Hematopoietic multipotent progenitor cell treated with erythropoietin and hydrocortisone succinate and interleukin-3 and kit ligand, for 17 days (in vitro differentiated cells): ENCODE results near the gene PI4K2B.
"Not testable (repeated sequence)": the region's sequence is repeated elsewhere in the genome, so short reads cannot be mapped to it uniquely, and the experiment has no call there.

ENCODE experiments used
- DNase-seq: peaks from one replicate; pipeline ENCODE4 v3.0.0-alpha.2; 2015; ENCODE audit warnings: low spot score

The PI4K2B gene

DNA sequence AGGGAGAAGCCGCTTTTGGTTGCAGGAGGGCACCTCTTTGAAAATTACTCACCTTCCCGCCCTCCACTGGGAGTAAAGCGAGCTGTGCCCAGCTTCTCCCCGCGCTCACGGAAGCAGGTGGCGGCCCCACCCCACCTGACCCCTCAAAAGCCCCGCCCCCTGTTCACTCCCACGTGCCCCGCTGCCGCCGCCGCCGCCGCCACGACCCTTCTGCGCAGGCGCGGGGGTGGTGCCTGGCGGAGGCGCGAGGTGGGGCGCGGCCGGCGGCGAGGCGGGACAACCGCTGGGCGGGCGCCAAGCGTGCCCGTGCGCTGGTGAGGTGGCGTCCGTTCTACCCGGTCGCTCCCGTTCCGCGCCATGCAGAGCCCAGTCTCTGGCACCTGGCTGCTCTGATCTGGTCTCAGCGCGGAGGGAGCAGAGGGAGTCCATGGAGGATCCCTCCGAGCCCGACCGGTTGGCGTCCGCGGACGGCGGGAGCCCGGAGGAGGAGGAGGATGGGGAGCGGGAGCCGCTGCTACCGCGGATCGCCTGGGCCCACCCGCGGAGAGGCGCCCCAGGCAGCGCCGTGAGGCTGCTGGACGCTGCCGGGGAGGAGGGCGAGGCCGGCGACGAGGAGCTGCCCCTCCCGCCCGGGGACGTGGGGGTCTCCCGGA is at the start of gene PI4K2B:
Gene PI4K2B, plus strand, starts transcription at position 297 of the 653 bp plus-strand sequence. Its CDS starts 131 bp downstream, at position 428.
- peak; percentile 91 for DNase-seq

DNA sequence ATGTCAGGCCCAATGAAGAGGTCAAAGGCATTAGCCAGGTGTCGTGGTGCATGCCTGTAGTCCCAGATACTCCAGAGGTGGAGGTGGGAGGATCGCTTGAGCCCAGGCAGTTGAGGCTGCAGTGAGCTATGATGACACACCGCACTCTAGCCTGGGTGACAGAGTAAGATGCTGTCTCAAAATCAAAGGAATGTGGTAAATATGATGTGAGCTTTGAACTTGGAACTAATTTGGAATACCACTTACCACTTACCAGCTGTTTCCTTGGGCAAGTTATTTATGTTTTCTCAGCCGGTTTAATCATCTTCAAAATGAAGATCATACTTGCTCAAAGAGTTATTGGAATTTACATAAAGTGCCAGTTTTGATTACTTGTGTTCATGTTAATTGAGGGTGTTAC is 49.8 kb upstream of the PI4K2B start:
- no peak for DNase-seq

DNA sequence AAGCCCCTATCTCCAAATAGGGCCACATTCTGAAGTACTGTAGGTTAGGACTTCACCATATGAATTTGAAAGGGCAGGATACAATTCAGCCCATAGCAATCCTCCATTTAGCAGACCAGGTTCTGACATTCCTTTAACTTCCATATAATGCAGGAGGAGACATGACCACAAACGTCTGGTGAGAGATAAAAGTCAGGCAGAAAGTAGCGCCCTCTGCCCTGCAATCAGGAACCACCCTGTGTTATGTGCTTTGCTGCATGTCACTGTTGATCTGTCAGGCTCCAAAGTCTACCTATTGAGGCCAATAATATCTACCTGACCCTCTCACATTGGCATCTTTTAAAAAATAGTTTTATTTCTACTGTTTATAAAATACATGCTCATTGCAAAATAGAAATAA is 43.4 kb upstream of the PI4K2B start:
- DNase-seq, result no peak

DNA sequence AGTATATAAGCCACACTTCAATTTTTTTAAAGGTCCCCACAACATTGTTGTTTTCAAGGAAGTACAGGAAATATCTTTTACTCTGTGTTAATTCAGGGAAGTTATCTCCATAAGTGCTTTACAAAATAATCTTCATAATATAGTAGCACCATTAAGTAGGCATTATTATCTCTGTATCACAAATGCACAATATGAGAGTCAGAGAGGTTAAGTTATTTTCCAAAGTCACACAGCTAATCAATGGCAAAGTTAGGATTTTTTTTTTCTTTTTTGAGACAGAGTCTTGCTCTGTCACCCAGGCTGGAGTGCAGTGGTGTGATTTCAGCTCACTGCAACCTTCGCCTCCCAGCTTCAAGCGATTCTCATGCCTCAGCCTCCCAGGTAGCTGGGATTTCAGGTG is 35.1 kb upstream of the PI4K2B start:
- DNase-seq, result no peak

DNA sequence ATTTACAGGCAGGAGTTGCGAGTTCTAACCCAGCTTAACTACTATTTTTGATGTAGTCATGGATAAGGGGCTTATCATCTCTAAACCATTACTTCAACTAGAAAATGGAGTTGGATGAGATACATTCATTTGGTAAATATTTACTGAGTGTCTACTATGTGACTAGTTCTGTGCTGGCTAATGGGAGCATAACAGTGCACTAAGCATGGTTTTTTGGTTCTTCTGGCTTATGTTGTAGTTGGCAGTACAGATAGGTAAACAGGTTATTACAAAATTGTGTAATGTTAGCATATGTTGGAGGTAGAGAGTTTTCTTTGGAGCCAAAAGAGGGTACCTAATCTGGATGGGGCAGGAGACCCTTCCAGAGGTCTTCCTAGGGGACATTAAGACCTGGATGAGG is 25.8 kb upstream of the PI4K2B start:
- DNase-seq, result no peak

DNA sequence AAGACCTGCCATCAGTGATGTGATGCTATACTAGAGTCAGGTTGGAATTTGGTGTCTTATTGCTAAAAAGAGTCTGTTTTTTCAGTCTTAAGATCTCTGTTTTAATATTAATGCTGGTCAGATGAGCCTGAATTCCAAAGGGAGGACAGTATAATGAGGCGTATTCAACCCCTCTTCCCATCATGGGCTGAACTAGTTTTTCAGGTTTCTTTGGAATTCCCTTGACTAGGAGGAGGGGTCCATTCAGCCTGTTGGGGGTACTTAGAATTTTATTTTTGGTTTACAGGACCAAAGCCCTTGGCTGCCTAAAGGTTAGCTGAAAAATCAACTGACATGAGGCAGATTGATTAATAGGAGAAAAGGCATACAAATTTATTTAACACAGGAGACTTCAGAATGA is 24.1 kb upstream of the PI4K2B start:
- DNase-seq, result no peak

DNA sequence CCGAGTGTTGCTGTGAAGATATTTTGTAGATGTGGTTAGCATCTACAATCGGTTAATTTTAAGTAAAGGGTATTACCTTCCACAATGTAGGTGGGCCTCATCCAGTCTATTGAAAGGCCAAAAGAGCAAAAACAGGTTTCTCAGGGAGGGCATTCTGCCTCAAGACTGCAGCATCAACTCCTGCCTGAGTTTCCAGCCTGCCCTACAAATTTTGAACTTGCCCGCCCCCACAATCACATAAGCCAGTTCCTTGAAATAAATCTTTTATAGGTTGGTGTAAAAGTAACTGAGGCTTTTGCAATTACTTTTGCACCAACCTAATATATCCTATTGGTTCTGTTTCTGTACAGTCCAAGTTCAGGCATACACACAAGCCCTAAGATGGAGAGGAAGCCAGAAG is 22.1 kb upstream of the PI4K2B start:
- no peak for DNase-seq

DNA sequence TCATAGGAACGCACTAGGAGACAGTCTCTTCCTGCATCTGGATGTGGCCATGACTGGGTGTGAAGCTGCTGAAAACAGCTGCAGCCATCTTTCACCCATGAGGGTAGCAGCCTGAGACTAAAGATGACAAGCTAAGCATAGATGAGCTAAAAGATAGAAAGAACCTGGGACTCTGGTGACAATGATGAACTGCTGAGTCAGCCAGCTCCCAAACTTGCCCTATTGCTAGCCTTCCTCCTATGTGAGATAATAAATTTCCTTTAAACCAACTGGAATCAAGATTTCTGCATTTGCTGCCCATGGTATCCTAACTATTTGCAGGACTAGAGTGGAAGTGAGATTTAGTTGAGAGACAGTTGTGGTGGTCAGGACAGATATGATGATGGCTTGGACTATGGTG is 21.0 kb upstream of the PI4K2B start:
- no peak for DNase-seq

DNA sequence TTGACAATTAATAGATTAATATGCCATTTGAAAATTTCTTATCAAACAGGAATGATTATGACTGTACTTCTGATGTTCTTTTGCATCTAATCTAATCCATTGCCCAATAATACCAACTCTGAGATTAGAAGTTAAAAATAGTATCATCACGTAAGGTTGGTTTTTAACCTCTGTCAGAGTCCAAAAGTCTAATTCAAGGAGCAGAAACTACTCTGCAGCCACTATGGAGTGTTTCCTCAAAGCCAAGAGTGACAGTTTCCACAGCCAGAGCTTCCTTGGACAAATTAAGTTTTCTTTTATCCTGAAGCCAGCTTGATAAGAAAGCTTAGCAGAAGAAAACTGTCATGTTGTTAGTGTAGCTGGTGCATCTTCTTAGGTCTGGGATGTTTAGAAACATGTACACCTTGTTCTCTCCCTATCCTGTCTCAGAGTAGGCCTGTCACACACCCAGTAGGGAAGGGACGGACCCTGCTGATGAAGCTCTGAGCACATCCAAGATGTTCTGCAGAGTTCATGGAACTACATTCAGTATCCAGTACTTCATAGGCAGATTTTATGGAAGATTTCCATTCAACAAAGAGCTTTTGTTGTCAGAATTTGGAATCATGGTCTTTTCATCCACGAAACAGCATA is 20.4 kb upstream of the PI4K2B start:
- DNase-seq, result no peak

DNA sequence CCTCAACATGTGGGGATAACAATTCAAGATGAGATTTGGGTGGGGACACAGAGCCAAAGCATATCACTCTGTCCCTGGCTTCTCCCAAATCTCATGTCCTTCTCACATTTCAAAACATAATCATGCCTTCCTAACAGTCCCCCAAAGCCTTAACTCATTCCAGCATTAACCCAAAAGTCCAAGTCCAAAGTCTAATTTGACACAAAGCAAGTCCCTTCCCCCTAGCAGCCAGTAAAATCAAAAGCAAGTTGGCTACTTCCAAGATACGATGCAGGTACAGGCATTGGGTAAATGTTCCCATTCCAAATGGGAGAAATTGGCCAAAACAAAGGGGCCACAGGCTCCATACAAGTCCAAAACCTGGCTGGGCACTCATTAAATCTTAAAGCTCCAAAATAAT is 19.1 kb upstream of the PI4K2B start:
- not testable (repeated sequence) for DNase-seq

DNA sequence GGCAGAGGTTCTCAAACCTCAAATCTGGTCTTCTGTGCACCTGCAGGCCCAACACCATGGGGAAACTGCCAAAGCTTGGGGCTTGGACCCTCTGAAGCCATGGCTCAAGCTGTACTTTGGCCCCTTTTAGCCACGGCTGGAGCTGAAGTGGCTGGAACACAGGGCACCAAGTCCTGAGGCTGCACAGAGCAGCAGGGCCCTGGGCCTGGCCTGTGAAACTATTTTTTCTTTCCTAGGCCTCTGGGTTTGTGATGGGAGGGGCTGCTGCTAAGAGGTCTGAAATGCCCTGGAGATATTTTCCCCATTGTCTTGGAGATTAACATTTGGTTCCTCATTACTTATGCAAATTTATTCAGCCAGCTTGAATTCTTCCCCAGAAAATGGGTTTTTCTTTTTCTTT is 18.3 kb upstream of the PI4K2B start:
- DNase-seq, result no peak

DNA sequence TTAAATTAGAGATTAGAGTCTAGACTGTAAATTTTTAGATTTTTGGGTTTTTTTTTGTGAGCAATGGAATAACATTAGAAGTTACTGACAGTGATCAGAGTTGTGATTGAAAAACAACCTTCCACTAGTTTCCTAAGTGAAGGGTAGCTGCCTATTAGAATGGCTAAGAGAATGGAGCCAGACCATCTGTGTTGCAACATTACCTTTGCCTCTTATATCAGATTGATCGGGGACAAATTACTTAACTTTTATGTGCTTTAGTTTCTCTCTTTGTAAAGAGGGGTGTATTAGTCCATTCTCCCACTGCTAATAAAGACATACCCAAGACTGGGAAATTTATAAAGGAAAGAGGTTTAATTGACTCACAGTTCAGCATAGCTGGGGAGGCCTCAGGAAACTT is 12.5 kb upstream of the PI4K2B start:
- DNase-seq, result no peak

DNA sequence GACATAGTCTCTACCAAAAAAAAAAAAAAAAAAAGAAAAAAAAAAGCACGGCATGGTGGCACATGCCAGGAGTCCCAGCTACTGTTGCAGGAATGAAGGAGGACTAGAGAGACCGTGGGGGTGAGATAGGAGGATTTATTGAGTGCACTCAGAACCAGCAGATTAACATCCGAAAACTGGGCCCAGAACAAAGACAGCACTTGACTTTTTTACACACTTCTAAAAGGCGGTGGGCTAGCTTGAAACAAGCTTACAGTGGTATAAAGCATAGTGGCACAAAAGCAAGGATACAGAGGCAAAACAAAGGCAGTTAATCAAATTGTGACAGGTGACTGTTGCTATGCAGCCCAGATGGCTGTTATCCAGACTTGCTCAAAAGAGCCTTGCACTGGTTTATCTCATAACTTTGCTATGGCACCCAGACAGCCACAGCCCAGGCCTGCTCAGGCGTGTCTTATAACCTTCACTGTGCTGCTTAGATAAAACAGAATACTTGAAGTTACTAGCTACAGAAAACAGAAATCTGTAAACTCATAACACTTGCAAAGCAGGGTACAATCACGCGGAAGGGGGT is 9.9 kb upstream of the PI4K2B start:
- peak; percentile 38 for DNase-seq

DNA sequence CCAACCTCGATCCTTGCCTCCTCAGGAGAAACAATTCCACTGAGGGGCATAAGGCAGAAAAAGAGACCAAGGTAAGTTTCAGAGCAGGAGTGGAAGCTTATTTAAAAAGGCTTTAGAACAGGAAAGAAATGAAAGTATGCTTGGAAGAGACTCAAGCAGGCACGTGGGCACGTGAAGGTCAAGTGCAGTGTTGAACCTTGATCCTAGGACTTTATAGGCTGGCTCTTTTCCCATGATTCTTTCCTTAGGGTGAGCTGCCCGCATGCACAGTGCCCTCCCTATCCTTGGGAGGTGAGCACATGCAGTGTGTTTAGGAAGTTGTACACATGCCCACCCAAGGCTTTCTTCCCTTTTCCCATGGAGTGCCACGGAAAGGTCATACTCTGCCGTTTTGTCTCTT is 4.0 kb upstream of the PI4K2B start:
- no peak for DNase-seq

DNA sequence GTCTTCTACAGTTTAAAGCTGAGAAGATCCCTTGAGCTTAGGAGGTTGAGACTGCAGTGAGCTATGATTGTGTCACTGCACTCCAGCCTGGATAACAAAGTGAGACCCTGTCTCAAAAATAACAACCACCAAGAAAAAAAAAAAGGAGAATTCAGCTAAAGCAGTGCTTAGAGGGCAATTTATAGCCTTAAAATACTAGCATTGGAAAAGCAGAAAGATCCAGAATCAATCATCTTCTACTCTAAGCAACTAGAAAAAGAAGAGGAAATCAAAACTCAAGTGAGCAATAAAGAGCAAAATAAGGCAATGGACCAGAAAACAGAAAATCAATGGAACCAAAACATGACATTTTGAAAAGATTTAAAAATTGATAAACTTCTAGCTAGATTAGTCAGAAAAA is 639 bp upstream of the PI4K2B start:
- no peak for DNase-seq

DNA sequence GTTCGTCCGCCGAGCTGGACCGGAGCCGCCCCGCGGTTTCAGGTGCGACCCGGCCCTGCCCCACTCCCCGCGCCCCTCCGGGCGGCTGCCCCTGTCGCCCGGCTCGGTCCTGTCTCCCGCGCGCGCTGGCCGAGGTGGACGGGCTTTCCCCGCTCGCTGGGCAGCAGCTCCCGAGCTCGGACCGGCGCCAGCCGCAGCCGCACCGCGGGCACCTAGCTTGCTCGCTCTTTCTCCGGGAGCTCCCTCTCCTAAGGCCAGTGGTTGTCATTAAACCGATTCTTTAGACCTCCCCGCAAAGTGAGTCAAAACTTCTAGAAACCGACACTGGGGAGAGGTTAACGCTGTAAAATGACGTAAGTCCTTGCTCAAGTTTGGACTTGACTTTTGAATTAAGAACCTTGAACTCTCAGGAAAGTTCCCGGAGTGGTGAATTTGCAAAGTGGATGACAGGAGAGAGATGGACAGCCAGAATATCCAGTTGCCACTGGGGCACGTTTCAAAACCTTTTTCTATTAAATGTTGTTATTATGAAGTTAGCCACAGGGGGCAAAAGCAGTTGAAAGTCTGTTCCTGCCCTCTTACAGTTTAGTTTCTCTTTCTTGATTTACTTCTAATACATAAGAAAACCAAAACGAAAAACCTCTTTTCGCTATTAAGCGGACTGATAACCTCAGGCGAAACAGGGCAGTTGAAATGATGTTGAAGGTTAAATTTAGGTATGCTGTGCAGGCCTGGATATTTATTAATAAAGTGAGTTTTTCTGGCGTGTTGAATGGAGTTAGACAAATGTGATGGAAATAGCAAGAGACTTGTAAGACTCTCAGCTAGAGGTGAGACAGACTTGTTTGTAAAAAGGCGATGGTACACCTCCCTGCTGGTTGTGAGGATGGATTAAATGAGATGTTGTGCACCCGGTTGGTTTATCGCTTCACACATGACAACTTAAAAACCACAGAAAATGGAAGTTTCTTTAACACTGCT is 847 bp downstream of the PI4K2B start:
- DNase-seq, result peak; percentile 77

DNA sequence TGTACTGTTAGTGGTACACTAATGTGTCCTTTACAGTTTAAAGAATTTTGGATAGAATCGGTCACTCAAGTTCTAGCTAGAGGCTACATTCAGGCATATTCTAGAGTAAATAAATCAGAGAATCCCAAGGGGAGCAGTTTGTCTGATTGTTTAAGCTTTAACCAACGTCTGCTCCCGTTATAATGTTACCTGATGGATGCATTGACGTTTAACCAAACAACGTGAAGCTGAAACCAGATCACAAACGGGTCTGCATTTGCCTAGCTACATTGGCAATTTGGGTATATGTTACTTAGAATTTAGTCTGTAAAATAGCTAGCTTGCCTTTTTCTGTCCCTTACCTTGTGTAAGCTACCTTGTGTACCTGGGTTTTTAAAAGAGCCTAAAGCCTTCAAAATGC is 1.6 kb downstream of the PI4K2B start:
- DNase-seq, result no peak

DNA sequence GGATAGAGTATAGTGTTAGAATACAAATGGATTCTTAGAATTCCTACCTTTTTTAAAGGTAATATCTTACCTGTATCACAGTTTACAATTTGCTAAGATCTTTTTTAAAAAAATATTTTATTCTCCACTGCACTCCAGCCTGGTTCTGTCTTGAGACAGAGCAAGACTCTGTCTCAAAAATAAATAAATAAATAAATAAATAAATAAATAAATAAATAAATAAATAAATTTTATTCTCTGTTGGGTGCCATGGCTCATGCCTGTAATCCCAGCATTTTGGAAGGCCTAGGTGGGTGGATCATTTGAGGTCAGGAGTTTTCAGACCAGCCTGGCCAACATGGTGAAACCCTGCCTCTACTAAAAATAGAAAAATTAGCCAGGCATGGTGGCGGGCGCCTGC is 2.2 kb downstream of the PI4K2B start:
- DNase-seq, result not testable (repeated sequence)

DNA sequence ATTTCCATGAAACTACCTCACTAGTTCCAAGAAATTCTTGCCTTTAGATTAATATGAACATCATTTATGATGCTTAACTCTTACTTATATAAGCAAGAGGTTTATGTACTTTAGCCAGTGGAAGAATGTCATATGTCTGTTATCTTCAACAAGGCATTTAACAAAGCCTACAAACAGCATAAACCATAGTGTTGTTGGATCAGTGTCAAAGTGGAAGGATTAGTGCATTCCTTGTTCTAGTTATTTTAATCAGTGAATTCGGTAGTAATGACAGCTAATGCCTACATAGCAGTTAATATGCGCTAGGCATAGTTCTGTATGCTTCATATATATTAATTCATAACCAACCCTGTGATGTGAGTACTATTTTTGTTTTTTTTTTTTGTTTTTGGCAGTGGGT is 3.1 kb downstream of the PI4K2B start:
- DNase-seq, result no peak

DNA sequence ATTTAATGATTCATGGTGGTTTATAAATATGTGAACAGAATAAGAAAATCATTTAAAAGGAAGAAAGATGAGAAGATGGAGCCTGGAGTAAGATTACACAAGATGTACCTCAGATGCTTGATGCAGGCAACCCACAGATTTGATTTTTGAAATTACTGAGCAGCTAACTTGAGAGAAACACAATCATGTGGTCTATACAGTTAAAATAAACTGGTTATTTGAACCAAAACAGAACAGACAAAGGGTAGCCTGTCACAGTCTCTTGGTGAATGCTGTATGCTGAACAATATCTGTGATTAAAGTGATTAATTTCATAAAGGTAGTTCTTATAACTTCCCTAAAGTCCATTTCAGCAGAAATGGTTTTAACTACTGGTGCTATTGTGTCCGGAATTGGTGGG is 4.2 kb downstream of the PI4K2B start:
- DNase-seq, result no peak

DNA sequence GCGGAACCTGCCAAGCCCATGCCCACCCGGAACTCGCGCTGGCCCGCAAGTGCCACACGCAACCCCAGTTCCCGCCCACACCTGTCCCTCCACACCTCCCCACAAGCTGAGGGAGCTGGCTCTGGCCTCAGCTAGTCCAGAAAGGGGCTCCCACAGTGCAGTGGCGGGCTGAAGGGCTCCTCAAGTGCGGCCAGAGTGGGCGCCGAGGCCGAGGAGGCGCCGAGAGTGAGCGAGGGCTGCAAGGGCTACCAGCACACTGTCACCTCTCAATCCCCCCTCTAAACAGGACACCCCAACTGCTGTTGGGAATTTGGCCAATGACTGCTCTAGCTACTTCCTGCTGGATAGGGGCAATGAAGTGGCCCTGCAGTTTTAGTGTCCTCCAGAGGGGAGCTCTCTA is 5.7 kb downstream of the PI4K2B start:
- not testable (repeated sequence) for DNase-seq

DNA sequence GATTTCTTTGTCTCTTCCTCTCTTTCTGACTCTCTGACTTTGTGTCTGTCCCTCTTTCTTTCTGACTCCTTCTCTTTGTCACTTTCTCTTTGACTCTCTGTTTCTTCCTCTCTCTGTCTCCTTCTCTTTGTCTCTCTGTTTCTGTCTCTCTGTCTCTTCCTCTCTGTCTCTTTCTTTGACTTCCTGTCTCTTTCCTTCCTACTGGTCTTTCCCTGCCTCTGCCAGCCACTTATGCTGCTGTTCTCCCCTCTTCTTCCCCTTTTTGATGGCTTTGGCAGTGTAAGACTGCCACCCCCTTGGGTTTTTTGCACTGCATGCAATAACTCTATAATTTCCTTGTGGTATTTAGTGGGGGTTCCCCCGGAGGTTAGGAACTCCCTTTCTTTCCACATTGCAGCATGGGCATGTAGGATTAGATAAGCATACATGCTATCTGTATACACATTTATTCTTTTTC is 6.9 kb downstream of the PI4K2B start:
- DNase-seq, result not testable (repeated sequence)
